NCI-H82 (cell line): Measurements from ENCODE around the gene APBA2.

Experiments used
- DNase-seq: peaks from one replicate; lab custom pipeline; 2025; lab: John Stamatoyannopoulos, UW

The APBA2 gene

GRCh38 chr15:28957606-28958498 is 72.1 kb downstream of the APBA2 start:
- no peak for DNase-seq

GRCh38 chr15:28959326-28959725 is 73.6 kb downstream of the APBA2 start:
- DNase-seq: no peak

- DNase-seq: no peak
Measured at GRCh38 chr15:28960979-28961378, 75.2 kb downstream of the APBA2 start.

GRCh38 chr15:28961391-28961790 is 75.6 kb downstream of the APBA2 start:
- DNase-seq: no peak

- no peak for DNase-seq
Measured at GRCh38 chr15:28962851-28963710, 77.3 kb downstream of the APBA2 start.

- no peak for DNase-seq
Measured at GRCh38 chr15:28963711-28964081, 77.9 kb downstream of the APBA2 start.

- no peak for DNase-seq
Measured at GRCh38 chr15:28964098-28964497, 78.3 kb downstream of the APBA2 start.

- no peak for DNase-seq
Measured at GRCh38 chr15:28967066-28967465, 81.3 kb downstream of the APBA2 start.

- no peak for DNase-seq
Measured at GRCh38 chr15:28967990-28968389, 82.2 kb downstream of the APBA2 start.

- DNase-seq: no peak
Measured at GRCh38 chr15:28969511-28970085, 83.8 kb downstream of the APBA2 start.

GRCh38 chr15:28974142-28974541 is 88.4 kb downstream of the APBA2 start:
- DNase-seq: no peak

- peak; percentile 71 for DNase-seq
Measured at GRCh38 chr15:28975766-28976179, 90.0 kb downstream of the APBA2 start.

GRCh38 chr15:28977377-28978010 is 91.7 kb downstream of the APBA2 start:
- DNase-seq: no peak

GRCh38 chr15:28978011-28978378 is 92.2 kb downstream of the APBA2 start:
- DNase-seq: no peak

GRCh38 chr15:28978661-28979060 is 92.9 kb downstream of the APBA2 start:
- DNase-seq: no peak

GRCh38 chr15:28979208-28979841 is 93.6 kb downstream of the APBA2 start:
- no peak for DNase-seq

- DNase-seq: no peak
Measured at GRCh38 chr15:28980709-28981350, 95.1 kb downstream of the APBA2 start.

- no peak for DNase-seq
Measured at GRCh38 chr15:28981351-28981720, 95.6 kb downstream of the APBA2 start.

- DNase-seq: no peak
Measured at GRCh38 chr15:28981921-28982320, 96.1 kb downstream of the APBA2 start.

- no peak for DNase-seq
Measured at GRCh38 chr15:28982886-28983285, 97.1 kb downstream of the APBA2 start.
